IMR-90 (cell line): Measurements from ENCODE around the gene GPR37. TPM values are rescaled to one million over a fixed set of nuclear protein-coding genes. Genes with fewer than 3 reads are reported as not detected.
A peak's percentile ranks its signal among the peaks of the same experiment; 100 is the strongest.

Source experiments
- ATAC-seq: fragments of 200-7000 bp; cut with Tn5 transposase; 2 replicates; pipeline ENCODE4 v1.9.1; 2020; ENCODE audit warnings: low read depth, mild to moderate bottlenecking, moderate library complexity
- BruUV-seq: library from RNA; stranded (reverse); fragments of 400-500 nt; replicated peaks from 2 replicates; lab custom pipeline; 2021; lab: Mats Ljungman, UMichigan
- CTCF ChIA-PET: fragments of 300-600 bp; formaldehyde crosslinking; extraction: SDS; loops from one replicate; lab custom pipeline; 2021; ENCODE audit warnings: antibody characterized with exemption; lab: Yijun Ruan, JAX
- POLR2A ChIA-PET: fragments of 300-600 bp; sonication (Branson Sonifier 250); formaldehyde crosslinking; loops from one replicate; lab custom pipeline; 2022; ENCODE audit warnings: antibody characterized with exemption; ENCODE audit not compliant: unreplicated experiment; lab: Charles Lee
- DNase-seq: peaks from one replicate; pipeline ENCODE4 v3.0.0; 2013
- H2AFZ ChIP-seq: replicated peaks from 2 replicates; pipeline ENCODE3; 2013; ENCODE audit warnings: low read length, mild to moderate bottlenecking; ENCODE audit not compliant: poor library complexity
- H2AK5ac ChIP-seq: 2 replicates; pipeline ENCODE4 v1.6.1; 2013; ENCODE audit warnings: low read depth, low read length, inconsistent platforms
- H2AK9ac ChIP-seq: replicated peaks from 2 replicates; pipeline ENCODE3; 2013; ENCODE audit warnings: mild to moderate bottlenecking, low read depth, low read length, moderate library complexity; ENCODE audit not compliant: poor library complexity
- H2BK120ac ChIP-seq: 2 replicates; pipeline ENCODE4 v1.6.1; 2013; ENCODE audit warnings: low read depth, low read length, inconsistent platforms
- H2BK15ac ChIP-seq: 3 replicates; pipeline ENCODE4 v1.6.1; 2013; ENCODE audit warnings: low read depth, low read length, inconsistent platforms
- H2BK20ac ChIP-seq: 2 replicates; pipeline ENCODE4 v1.6.1; 2013; ENCODE audit warnings: low read depth, mild to moderate bottlenecking, inconsistent platforms, low read length, moderate library complexity
- H2BK5ac ChIP-seq: 2 replicates; pipeline ENCODE4 v1.6.1; 2013; ENCODE audit warnings: mild to moderate bottlenecking, low read depth, low read length, inconsistent platforms; ENCODE audit not compliant: poor library complexity, severe bottlenecking
- H3K14ac ChIP-seq: replicated peaks from 2 replicates; pipeline ENCODE4 v1.6.1; 2013; ENCODE audit warnings: low read depth, low read length, inconsistent platforms
- H3K18ac ChIP-seq: 2 replicates; pipeline ENCODE4 v1.6.1; 2013; ENCODE audit warnings: low read depth, low read length, control low read depth
- H3K23ac ChIP-seq: 2 replicates; pipeline ENCODE4 v1.6.1; 2013; ENCODE audit warnings: low read depth, low read length, inconsistent platforms
- H3K27ac ChIP-seq: 2 replicates; pipeline ENCODE4 v1.5.1; 2013; ENCODE audit warnings: mild to moderate bottlenecking, control low read depth, low read length; ENCODE audit not compliant: insufficient read depth
- H3K27me3 ChIP-seq: 2 replicates; pipeline ENCODE4 v1.6.1; 2013; ENCODE audit warnings: low read length; ENCODE audit not compliant: control insufficient read depth, insufficient read depth
- H3K36me3 ChIP-seq: 2 replicates; pipeline ENCODE4 v1.6.1; 2013; ENCODE audit warnings: low read length, mixed read lengths; ENCODE audit not compliant: control insufficient read depth, insufficient read depth
- H3K4ac ChIP-seq: 2 replicates; pipeline ENCODE4 v1.6.1; 2013; ENCODE audit warnings: low read depth, low read length, inconsistent platforms
- H3K4me1 ChIP-seq: 2 replicates; pipeline ENCODE4 v1.6.1; 2013; ENCODE audit warnings: low read length, mixed read lengths; ENCODE audit not compliant: control insufficient read depth, insufficient read depth
- H3K4me2 ChIP-seq: 2 replicates; pipeline ENCODE4 v1.6.1; 2013; ENCODE audit warnings: low read depth, mild to moderate bottlenecking, control low read depth, low read length, moderate library complexity
- H3K4me3 ChIP-seq: 2 replicates; pipeline ENCODE4 v1.5.1; 2013; ENCODE audit warnings: low read depth, mild to moderate bottlenecking, control low read depth, low read length, moderate library complexity; ENCODE audit not compliant: insufficient read depth
- H3K56ac ChIP-seq: 2 replicates; pipeline ENCODE4 v1.6.1; 2013; ENCODE audit warnings: low read length, inconsistent platforms; ENCODE audit not compliant: insufficient read depth; ENCODE audit errors: extremely low read depth
- H3K79me1 ChIP-seq, 2 experiments: 2 replicates each; pipeline ENCODE4 v1.6.1; 2013; ENCODE audit warnings: low read length in 2 of 2, inconsistent platforms in 1 of 2, low read depth in 1 of 2
- H3K9ac ChIP-seq: 2 replicates; pipeline ENCODE4 v1.6.1; 2013; ENCODE audit warnings: low read depth, low read length, control low read depth
- H3K9me1 ChIP-seq: 2 replicates; pipeline ENCODE4 v1.6.1; 2013; ENCODE audit warnings: low read length, inconsistent platforms; ENCODE audit not compliant: insufficient read depth
- H3K9me3 ChIP-seq: 2 replicates; pipeline ENCODE4 v1.6.1; 2013; ENCODE audit warnings: low read length; ENCODE audit not compliant: control insufficient read depth, insufficient read depth
- H4K20me1 ChIP-seq: 2 replicates; pipeline ENCODE4 v1.6.1; 2013; ENCODE audit warnings: low read length, inconsistent platforms; ENCODE audit not compliant: insufficient read depth
- H4K5ac ChIP-seq: 2 replicates; pipeline ENCODE4 v1.6.1; 2013; ENCODE audit warnings: mild to moderate bottlenecking, low read depth, low read length, control low read depth
- H4K8ac ChIP-seq, 2 experiments: 2 replicates each; pipeline ENCODE4 v1.6.1; 2013; ENCODE audit warnings: low read depth in 2 of 2, low read length in 2 of 2, control low read depth in 1 of 2, inconsistent platforms in 1 of 2
- H4K91ac ChIP-seq: 2 replicates; pipeline ENCODE4 v1.6.1; 2013; ENCODE audit warnings: low read depth, low read length, inconsistent platforms; ENCODE audit not compliant: insufficient read depth
- BHLHE40 ChIP-seq: fragments of 150-350 bp; IDR thresholded peaks from 2 replicates; pipeline ENCODE4 v1.6.1; 2016; ENCODE audit warnings: mild to moderate bottlenecking, low read depth, low read length
- CEBPB ChIP-seq: IDR thresholded peaks from 2 replicates; pipeline ENCODE4 v1.6.1; 2012; ENCODE audit warnings: low read depth, low read length, improper control_type of control experiment
- CTCF ChIP-seq: conservative IDR thresholded peaks from 2 replicates; pipeline ENCODE4 v1.5.1; 2012; ENCODE audit warnings: mild to moderate bottlenecking, low read depth, low read length, improper control_type of control experiment
- MAFK ChIP-seq: IDR thresholded peaks from 2 replicates; pipeline ENCODE4 v1.6.1; 2012; ENCODE audit warnings: low read depth, low read length, improper control_type of control experiment
- MAZ ChIP-seq: IDR thresholded peaks from 2 replicates; pipeline ENCODE4 v1.6.1; 2012; ENCODE audit warnings: low read depth, mild to moderate bottlenecking, low read length, improper control_type of control experiment, moderate library complexity, borderline replicate concordance
- MXI1 ChIP-seq: IDR thresholded peaks from 2 replicates; pipeline ENCODE4 v1.6.1; 2012; ENCODE audit warnings: low read depth, mild to moderate bottlenecking, low read length, moderate library complexity, borderline replicate concordance
- NFE2L2 ChIP-seq: fragments of 150-350 bp; IDR thresholded peaks from 2 replicates; pipeline ENCODE4 v1.6.1; 2016; ENCODE audit warnings: low read depth, mild to moderate bottlenecking, low read length
- POLR2A ChIP-seq: IDR thresholded peaks from 2 replicates; pipeline ENCODE4 v1.6.1; 2012; ENCODE audit warnings: mild to moderate bottlenecking, low read depth, low read length
- RAD21 ChIP-seq: IDR thresholded peaks from 2 replicates; pipeline ENCODE4 v1.6.1; 2012; ENCODE audit warnings: low read length, improper control_type of control experiment
- RCOR1 ChIP-seq: IDR thresholded peaks from 2 replicates; pipeline ENCODE4 v1.6.1; 2012; ENCODE audit warnings: mild to moderate bottlenecking, low read length, improper control_type of control experiment; ENCODE audit not compliant: insufficient replicate concordance
- RFX5 ChIP-seq: IDR thresholded peaks from 2 replicates; pipeline ENCODE4 v1.8.0; 2012; ENCODE audit warnings: low read depth, mild to moderate bottlenecking, low read length, moderate library complexity
- SMC3 ChIP-seq: fragments of 150-350 bp; IDR thresholded peaks from 2 replicates; pipeline ENCODE4 v1.6.1; 2016; ENCODE audit warnings: low read depth, mild to moderate bottlenecking, antibody characterized with exemption, low read length, moderate library complexity
- USF2 ChIP-seq: fragments of 150-350 bp; IDR thresholded peaks from 2 replicates; pipeline ENCODE4 v1.6.1; 2017; ENCODE audit warnings: mild to moderate bottlenecking, antibody characterized with exemption, low read length, low read depth
- WGBS, 2 experiments: methylation state at CpG; one replicate each; pipeline versions ENCODE4 v1.1.5 to v1.1.7; 2013; ENCODE audit warnings: missing lambda C conversion rate in 2 of 2; ENCODE audit not compliant: insufficient read length in 1 of 2; ENCODE audit errors: extremely low coverage in 2 of 2; 5-methylcytosine and 5-hydroxymethylcytosine counted together
- dilution Hi-C: fragments of 300-500 bp; cut with HindIII; formaldehyde crosslinking; loops from one replicate; pipeline ENCODE4 v1.14.3; 2018; ENCODE audit warnings: low sequenced_read_pairs; ENCODE audit not compliant: unreplicated experiment
- in situ Hi-C: fragments of 300-500 bp; cut with MboI; formaldehyde crosslinking; loops from 3 replicates; pipeline ENCODE4 v1.14.3; 2019; ENCODE audit warnings: low sequenced_read_pairs, inconsistent platforms, mixed read lengths
- intact Hi-C: fragments of 100-400 bp; cut with micrococcal nuclease; formaldehyde crosslinking; loops from 2 replicates; pipeline ENCODE4 v1.10.0; 2022
- polyA plus RNA-seq, 3 experiments: library from polyadenylated mRNA; depleted of rRNA; stranded (reverse); fragments of >200 nt; gene quantifications; 2 replicates each; pipeline ENCODE4 v1.2.3, GENCODE V29; 2012; ENCODE audit warnings: low replicate concordance in 1 of 3
- total RNA-seq: library from RNA; depleted of rRNA; stranded (reverse); fragments of >200 nt; gene quantifications from 2 replicates; pipeline ENCODE4 v1.2.3, GENCODE V29; 2012

Gene GPR37
- total and polyA plus RNA-seq, 2 of the 4 experiments (the other 2 are of a cell fraction): 4.6 to 9.3 TPM

GRCh38 chr7:124700655-124701054 lies 64.9 kb downstream of the GPR37 start:
- CTCF ChIA-PET: interaction anchor here (1.1 kb wide), 1 partner anchor 174 kb away, joined by 3 read pairs; no protein-coding TSS in a partner anchor
- ATAC-seq: no peak
- no TSS peak for BruUV-seq

More at GRCh38 chr7:124700655-124701054, 64.9 kb downstream of the GPR37 start:
- no peak overlapping the region for H2BK120ac ChIP-seq
- no peak overlapping the region for H4K8ac ChIP-seq
- WGBS, 2 experiments: no CpG with 5 or more reads among the region's 3 CpGs
- H3K9ac ChIP-seq: no peak overlapping the region
- POLR2A ChIA-PET: no interaction called here
- in situ Hi-C loops: no loop called here
- H3K79me1 ChIP-seq: no peaks in the 10 kb centered on the region
- no peaks in the 10 kb centered on the region for H3K27me3 ChIP-seq
- H2AK5ac ChIP-seq: no peak overlapping the region
- no peak for TF ChIP-seq NFE2L2
- no peak for TF ChIP-seq POLR2A
- no peak for TF ChIP-seq MAFK
- no peak for TF ChIP-seq RFX5
- no peak for TF ChIP-seq CEBPB
- TF ChIP-seq USF2: no peak
- no peak for TF ChIP-seq SMC3
- TF ChIP-seq CTCF: no peak
- TF ChIP-seq RAD21: no peak
- TF ChIP-seq MXI1: no peak
- no peak for TF ChIP-seq BHLHE40
- no peak for TF ChIP-seq RCOR1
- no peak for TF ChIP-seq MAZ
- no peak overlapping the region for H3K56ac ChIP-seq
- intact Hi-C loops: no loop called here
- no peak overlapping the region for H2BK20ac ChIP-seq
- H3K9me3 ChIP-seq: no peaks in the 10 kb centered on the region
- H2BK15ac ChIP-seq: no peak overlapping the region
- dilution Hi-C loops: no loop called here
- peak; percentile 68 for DNase-seq
- no peak overlapping the region for H4K5ac ChIP-seq
- H3K4ac ChIP-seq: no peak overlapping the region
- no peak overlapping the region; the same call in 1 of the 2 replicates for H3K18ac ChIP-seq
- H2AK9ac ChIP-seq: no peak overlapping the region
- no peak overlapping the region for H3K14ac ChIP-seq
- no peak overlapping the region for H2BK5ac ChIP-seq
- peaks cover 4% of the 10 kb centered on the region for H3K4me1 ChIP-seq
- H3K4me2 ChIP-seq: no peak overlapping the region
- no peak overlapping the region for H2AFZ ChIP-seq
- no peaks in the 10 kb centered on the region for H3K36me3 ChIP-seq
- H3K23ac ChIP-seq: no peak overlapping the region
- 0 out of 2 replicates have a peak, but pooled peaks cover 2% of the 10 kb centered on the region for H3K9me1 ChIP-seq
- no peak overlapping the region for H3K27ac ChIP-seq
- H3K4me3 ChIP-seq: no peak overlapping the region
- no peaks in the 10 kb centered on the region for H4K20me1 ChIP-seq
- H4K91ac ChIP-seq: no peak overlapping the region; the same call in 1 of the 2 replicates
